Caki2 (cell line): ENCODE data around the gene SNRPF. TPM values are rescaled to one million over a fixed set of nuclear protein-coding genes. Genes with fewer than 3 reads are reported as not detected.
"Not testable (repeated sequence)": the region's sequence is repeated elsewhere in the genome, so short reads cannot be mapped to it uniquely, and the experiment has no call there.

ENCODE experiments used
- DNase-seq: peaks from one replicate; pipeline ENCODE4 v3.0.0-alpha.2; 2015; ENCODE audit warnings: low read depth
- in situ Hi-C: cut with HindIII; loops from 2 replicates; pipeline ENCODE4 v1.10.0; 2016; ENCODE audit warnings: low sequenced_read_pairs, low pct_unique_long_range_greater_than_20kb, mixed read lengths
- total RNA-seq: library from RNA; depleted of rRNA; stranded (reverse); fragments of >200 nt; shearing (Covaris generic); gene quantifications from 2 replicates; pipeline ENCODE4 v1.2.3, GENCODE V29; 2014; ENCODE audit warnings: low replicate concordance; rRNA removed

The SNRPF gene
- total RNA-seq, result 5.6 and 6.7 TPM in 2 replicates

DNA sequence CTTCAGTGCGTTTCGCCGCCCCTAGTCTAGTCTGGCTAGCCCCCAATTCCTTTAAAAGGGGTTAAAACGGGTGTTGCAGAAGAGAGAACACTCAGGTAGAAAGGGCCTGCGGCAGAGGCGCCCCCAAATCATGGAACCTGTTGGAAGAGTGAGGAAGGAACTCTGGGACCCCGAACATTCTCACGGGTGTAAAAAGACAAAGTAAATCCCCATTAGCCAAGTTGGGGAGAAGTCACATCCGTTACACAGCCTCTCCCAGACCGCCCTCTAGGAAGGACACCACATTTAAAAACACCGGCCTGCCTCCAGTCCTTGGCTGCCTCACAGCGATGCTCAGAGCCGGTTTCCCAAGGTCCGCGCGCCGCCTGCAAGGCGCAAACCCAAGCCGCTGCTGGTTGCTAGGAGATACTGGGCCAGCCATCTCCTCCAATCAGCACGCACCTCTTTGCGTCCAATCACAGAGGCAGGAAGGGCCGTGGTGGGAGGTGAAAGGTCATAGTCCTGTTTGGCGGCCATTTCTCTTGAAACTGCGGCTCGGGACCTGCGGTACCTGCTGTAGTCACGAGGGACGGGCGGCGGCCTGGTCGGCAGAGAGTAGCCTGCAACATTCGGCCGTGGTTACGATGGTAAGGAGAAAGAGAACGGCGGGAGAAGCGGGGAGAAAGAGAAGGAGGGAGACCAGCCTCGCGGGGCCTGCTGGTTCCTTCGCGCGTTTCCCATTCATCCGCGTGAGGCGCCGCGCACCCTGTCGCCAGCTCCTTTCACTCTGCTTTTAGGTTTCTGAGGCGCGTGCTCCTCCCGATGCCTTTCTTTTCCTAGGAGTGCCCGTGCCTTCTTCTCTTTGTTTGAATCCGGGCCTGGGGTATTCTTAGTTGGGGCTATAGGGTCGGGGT is at the start of gene SNRPF:
Gene SNRPF, plus strand, starts transcription at position 502 of the 893 bp plus-strand sequence. Its CDS starts 122 bp downstream, at position 624.
- peak; percentile 92 for DNase-seq
- in situ Hi-C loops, result no loop called here

DNA sequence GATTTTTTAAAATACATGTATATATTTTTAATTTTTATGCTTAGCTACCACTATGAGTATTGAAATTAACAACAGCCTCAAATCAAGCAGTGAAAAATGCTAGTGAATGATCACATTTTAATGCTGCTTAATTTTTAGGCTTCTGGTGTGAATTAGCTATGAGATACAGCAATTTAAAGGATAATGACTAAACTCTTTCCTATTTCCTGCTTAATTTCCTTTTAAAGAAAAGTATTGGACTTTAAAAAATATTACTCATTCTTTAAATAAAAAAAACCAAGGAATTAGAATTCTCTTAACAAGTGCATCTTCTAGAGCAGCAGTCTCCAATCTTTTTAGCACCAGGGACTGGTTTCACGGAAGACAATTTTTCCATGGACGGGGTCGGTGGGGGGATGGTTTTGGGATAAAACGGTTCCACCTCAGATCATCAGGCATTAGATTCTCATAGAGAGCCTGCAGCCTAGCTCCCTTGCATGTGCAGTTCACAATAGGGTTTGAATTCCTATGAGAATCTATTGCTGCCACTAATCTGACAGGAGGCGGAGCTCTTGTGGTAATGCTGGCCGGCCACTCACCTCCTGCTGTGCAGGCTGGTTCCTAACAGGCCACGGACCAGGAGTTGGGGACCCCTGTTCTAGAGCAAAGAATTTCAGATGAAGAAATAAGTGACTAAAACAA is 49.6 kb upstream of the SNRPF start:
- in situ Hi-C loops, result no loop called here
- no peak for DNase-seq

DNA sequence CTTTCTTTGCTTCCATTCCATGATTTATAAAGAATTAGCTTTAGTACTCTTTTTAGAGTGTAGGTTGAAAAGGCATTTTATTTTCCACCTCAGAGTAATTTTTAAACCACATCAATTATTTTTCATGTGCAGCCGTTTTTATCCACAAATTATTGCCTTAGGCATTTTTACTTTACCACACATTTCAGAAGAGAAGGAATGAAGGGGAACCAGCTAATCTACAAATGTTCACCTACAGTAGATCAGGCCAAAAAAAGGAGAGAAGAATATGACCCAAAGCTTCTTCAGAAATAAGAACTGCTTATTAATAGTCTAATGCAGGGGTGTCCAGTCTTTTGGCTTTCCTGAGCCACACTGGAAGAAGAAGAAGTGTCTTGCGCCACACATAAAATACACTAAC is 48.3 kb upstream of the SNRPF start:
- DNase-seq, result no peak
- in situ Hi-C loops, result no loop called here

DNA sequence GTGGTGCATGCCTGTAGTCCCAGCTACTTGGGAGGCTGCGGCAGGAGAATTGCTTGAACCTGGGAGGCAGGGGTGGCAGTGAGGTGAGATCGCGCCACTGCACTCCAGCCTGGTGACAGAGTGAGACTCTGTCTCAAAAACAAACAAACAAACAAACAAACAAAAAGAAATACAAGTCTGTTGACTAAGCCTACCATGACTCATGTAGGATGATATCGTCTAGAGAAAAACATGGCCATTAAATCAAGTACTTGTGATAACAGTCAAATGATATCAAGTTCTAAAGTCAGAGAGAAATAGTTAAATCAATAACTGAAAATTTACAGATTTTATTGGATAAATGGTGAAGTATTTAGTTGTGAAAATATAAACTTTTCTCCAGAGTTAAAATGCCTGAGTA is 46.6 kb upstream of the SNRPF start:
- DNase-seq, in situ Hi-C loops: not testable (repeated sequence)

DNA sequence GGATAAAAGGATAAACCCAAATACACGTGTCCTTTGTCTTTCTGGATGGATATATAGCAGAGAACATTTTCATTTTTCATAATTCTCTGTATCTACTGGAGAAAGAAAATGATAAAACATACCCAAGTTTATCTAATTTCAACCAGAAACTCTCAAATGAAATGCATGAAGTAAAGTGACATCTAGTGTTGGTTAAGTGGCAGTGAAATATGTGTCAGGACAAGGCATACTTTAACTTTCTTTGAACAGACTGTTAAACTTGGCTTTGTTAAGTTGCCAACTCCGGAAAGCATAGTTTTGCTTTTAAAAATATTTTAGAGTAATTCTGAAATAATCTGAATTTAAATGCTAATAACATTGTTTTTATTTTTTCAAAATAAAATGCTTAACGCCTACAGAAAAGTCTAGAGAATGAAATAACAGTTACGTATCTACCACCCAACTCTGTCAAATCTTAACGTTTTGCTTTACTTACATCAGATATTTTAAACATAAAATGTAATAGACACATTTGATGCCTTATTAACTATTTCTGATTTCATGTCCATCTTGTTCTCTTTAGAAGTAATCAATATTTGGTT is 43.0 kb upstream of the SNRPF start:
- in situ Hi-C loops, result no loop called here
- DNase-seq, result no peak

DNA sequence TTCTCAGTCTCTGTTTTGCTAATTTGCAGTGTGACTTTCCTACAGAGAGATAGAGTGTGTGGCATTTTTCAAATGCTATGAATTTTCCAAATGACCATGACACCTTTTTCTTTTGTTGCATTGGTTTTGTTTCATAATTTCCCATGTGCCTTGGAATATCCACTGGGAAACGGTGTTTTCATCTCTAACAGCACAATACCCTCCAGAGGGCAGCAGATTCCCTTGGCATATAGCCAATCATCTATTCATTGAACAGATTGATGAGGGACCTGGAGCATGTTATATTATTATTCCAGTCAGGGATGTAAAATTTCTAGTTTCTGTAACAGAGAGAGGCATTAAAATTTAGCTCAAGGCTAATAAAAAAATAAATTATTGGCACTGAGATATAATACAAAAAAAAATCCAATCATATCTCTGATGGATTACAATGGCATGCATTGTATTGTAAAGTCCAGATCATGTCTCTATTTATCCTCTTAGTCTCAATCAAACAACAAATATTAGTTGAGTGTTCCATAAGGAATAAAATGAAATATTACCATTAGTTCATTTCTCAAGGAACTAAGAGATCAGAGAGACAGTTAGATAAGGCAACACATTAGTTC is 38.6 kb upstream of the SNRPF start:
- DNase-seq, result no peak
- in situ Hi-C loops, result no loop called here

DNA sequence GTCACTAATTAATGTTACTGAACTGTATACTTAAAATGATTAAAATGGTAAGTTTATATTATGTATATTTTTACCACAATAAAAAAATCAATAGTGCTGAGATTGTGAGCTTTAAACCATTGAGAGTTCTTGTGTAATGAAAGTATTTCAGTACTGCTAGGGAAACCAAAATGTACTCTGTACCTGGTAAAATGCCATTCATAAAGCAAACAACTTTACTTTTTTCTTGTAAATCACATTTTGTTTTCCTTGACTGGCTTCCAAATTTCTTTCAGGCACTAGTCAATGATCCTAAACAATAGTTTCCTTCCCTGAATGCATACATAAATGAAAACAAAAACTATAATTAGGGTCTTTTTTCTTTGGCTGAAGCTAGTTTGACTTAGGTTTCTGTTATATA is 29.4 kb upstream of the SNRPF start:
- no peak for DNase-seq
- in situ Hi-C loops, result no loop called here

DNA sequence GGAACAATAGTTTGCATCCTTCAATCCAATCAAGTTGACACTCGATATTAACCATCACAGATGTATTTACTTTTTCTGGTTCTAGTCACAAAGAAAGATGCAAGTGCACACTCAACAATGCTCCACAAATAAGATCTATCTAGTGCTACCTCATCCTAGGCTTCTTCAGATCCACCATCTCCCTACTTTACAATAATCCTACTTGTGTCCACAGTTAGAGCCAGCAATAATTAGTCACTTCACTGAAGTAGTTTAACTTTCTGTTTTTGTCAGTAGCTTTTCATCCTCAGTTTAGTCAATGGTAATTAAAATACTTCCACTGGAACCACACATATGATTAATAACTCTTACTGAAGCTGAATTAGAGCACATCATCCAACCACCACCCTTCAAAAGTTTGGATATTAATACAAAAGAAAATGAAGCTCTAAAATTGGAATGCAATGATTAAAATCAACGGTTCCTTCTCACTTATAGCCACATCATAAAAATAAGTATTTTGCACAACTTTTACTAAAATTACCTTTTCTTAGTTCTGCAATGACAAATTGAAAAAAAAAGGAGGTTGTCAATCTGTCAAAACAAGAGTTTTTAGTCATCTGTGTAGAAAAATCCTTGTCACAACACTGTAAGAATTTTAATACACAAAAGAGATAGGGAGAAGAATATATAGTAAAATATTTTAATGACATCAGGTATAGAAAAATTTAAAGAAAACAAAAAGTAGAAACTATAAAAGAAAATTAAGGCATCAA is 28.2 kb upstream of the SNRPF start:
- no peak for DNase-seq
- in situ Hi-C loops, result no loop called here

DNA sequence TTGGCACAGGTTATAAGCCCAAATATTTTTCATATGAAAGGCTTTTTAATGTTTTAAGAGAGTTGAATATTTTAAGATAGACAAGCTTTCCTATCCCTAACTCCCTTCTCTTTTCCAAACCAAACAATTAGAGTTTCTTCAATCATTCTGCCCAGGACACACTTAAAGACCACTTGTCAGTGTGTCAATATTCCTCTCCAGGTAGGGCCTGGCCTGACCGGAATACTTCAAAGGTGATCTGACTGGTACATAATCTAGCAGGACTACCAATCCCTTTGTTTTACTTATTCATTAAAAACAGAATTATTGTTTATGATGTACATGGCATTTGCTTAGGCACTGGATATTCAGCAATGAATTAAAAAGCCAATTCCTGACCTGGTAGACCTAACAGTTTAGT is 24.2 kb upstream of the SNRPF start:
- in situ Hi-C loops, result no loop called here

DNA sequence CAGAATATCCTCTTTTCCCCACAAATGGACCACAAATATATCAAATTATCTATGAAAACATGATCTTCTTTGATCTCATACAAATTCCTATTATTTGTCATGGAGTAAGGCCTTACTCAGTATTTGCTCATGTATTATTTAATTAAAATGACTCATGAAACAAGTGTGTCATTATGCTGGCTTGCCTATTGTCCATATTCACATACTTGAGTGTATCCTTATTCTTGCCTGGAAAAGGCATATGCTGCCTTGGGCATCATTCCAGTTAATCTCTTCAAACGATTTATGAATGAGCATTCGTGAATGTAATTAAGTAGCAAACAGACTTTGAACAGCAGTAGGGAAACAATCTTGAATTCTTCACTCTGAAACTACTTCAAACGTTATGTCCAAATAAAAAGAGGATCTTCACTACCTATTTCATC is 22.6 kb upstream of the SNRPF start:
- no peak for DNase-seq
- in situ Hi-C loops, result no loop called here

More for the DNA sequence above, 24.2 kb upstream of the SNRPF start:
- no peak for DNase-seq

DNA sequence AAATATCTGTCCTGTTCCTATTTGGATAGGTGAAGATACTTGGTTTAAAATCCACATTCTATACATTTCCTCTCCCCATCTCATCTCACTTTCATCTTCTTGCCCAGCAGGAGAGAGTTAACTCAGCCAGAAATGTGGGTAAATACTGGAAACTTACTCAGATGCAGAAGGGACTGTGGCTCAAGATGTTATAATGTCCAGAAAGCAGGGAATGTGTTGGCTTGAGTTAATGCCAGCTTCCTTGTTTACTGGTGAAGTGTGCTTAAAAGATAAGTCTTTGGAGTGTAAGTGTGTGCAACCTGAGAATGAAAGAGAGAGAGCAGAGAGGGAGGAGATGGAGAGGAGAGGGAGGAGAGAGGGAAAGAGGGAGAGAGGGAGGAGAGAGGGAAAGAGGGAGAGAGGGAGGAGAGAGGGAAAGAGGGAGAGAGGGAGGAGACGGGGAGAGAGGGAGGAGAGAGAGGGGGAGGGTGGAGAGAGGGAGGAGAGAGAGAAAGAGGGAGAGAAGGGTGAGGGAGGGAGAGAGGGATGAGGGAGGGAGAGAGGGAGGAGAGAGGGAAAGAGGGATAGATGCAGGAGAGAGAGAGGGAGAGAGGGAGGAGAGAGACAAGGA is 22.0 kb upstream of the SNRPF start:
- in situ Hi-C loops, result no loop called here
- peak; percentile 9 for DNase-seq

DNA sequence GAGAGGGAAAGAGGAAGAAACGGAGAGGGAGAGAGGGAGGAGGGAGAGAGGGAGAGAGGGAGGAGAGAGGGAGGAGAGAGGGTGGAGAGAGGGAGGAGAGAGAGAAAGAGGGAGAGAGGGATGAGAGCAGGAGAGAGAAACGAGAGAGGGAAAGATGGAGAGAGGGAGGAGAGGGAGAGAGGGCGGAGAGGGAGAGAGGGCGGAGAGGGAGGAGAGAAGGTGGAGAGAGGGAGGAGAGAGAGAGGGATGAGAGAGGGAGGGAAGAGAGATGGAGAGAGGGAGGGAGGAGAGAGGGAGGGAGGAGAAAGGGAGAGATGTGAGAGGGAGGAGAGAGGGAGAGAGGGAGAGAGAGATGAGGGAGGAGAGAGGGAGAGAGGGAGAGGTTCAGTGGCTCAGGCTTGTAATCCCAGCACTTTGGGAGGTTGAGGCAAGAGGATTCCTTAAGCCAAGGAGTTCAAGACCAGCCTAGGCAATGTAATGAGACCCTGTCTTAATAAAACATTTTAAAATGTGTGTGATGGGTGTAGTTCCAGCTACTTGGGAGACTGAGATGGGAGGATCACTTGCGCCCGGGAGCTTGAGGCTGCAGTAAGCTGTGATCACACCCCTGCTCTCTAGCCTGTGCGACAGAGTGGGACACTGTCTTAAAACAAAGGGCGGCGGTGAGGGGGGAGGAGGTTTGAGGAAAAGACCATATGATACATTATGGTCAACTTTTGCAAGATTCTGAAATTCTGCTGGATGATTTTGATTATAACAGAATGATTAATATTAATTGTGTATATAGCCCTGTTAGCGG is 21.3 kb upstream of the SNRPF start:
- peak; percentile 3 for DNase-seq
- in situ Hi-C loops, result no loop called here

DNA sequence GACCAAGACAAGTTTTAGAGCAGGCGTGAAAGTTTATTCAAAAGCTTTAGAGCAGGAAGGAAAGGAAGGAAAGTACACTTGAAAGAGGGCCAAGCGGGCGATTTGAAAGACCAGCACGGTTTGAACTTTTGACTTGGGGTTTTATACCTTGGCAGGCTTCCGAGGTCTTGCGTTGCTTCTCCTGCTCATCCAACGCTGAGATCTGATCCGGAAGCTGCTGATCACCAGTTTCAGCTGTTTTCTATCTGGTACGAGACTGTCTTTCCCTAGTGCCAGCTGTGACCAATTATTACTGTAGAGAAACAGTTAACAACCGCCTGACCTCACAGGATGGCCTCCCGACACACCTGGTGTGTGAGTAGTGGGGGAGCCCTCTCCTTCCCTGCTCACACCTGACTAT is 20.6 kb upstream of the SNRPF start:
- no peak for DNase-seq
- in situ Hi-C loops, result no loop called here

DNA sequence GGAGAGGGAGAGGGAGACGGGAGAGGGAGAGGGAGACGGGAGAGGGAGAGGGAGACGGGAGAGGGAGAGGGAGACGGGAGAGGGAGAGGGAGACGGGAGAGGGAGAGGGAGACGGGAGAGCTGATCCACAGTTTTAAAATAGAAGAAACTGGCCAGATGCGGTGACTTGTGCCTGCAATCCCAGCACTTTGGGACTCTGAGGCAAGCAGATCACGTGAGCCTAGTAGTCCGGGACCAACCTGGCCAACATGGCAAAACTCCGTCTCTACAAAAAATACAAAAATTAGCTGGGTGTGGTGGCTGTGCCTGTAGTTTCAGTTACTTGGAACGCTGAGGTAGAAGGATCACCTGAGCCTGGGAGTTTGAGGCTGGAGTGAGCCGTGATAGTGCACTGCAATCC is 16.3 kb upstream of the SNRPF start:
- DNase-seq, in situ Hi-C loops: not testable (repeated sequence)

DNA sequence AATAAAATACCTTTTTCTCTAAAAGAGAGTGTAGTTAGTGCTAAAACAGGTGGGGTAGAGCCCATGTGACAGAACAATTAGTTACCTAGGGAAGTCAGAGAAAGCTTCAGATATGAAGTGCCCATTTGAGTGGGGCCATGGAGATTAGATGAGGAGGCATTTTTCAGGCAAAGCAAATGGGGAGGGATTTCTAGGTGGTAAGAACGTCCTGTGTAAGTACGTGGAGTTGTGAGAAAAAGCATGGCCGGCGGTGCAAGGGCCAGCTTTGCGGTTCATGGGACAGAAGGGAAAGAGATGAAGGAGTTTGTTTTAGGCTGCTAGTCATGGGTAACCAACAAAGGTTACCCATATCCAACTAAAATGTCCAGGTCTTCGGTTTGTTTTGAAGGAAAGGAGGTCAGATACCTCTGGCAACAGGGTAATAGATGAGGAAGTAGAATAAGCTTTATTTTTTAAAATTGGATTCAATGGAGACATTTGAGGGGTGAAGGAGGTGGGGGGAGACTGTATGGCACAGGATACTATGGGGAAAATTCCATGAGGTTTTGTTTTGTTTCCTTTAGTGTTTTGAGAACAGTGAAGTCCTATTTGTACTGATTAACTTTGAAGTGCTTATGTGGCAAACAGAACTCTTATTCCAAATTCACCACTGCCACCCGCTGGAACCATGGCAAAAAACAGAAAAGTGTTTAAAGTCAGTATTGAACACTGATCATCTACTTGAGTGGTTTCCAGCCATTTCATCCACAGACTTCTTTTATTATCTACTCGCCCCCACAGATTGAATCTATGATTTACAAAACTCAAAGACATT is 10.0 kb upstream of the SNRPF start:
- peak; percentile 57 for DNase-seq
- in situ Hi-C loops, result no loop called here

DNA sequence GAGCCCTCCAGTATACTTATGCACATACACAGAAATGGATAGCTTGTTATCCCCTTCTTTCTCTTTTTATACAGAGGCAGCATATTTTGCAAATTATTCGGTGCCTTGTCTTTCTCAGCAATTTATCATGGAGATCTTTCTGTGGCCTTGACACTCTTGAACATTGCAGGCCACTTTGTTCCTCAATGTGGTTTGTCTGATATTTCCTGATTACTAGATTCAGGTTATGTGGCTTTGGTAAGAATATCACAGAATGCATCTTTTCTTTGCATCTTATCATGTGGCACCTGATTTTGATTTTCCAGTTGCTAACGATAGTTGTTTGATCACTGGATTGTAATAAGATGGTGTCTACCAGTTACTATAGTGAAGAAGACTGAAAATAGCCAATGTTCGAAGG is 7.1 kb upstream of the SNRPF start:
- in situ Hi-C loops, result no loop called here
- no peak for DNase-seq
